HEK293 (cell line): ENCODE measurements around the gene TOP3B.

ENCODE experiments used
- CTCF ChIA-PET: fragments of 350-600 bp; formaldehyde crosslinking; extraction: SDS; loops from one replicate; lab custom pipeline; 2021; ENCODE audit warnings: antibody characterized with exemption; lab: Yijun Ruan, JAX
- POLR2A ChIA-PET: fragments of 300-600 bp; formaldehyde crosslinking; extraction: SDS; loops from one replicate; lab custom pipeline; 2020; ENCODE audit warnings: antibody characterized with exemption, inconsistent platforms; lab: Yijun Ruan, JAX
- H3K27ac ChIP-seq: fragments of 200-500 bp; sonication (Bioruptor generic); 2 replicates; pipeline ENCODE4 v1.5.1; 2014; ENCODE audit warnings: low read depth, low read length, control low read depth, inconsistent platforms; ENCODE audit errors: extremely low read depth
- H3K36me3 ChIP-seq, 2 experiments: fragments of 200-500 bp in 1 of 2; sonication (Bioruptor generic) in 1 of 2; 1 replicate in 1 of 2; 2 replicates in 1 of 2; pipeline ENCODE4 v1.5.1; 2014 to 2017; ENCODE audit warnings: inconsistent platforms in 2 of 2, low read length in 2 of 2; ENCODE audit not compliant: control insufficient read depth in 2 of 2, insufficient read depth in 1 of 2
- H3K4me1 ChIP-seq: fragments of 200-500 bp; sonication (Bioruptor generic); 2 replicates; pipeline ENCODE4 v1.5.1; 2014; ENCODE audit warnings: mild to moderate bottlenecking, low read length, inconsistent platforms; ENCODE audit not compliant: control insufficient read depth, insufficient read depth
- H3K4me3 ChIP-seq: 2 replicates; pipeline ENCODE4 v1.5.1; 2011; ENCODE audit warnings: low read depth, mild to moderate bottlenecking, control low read depth, low read length, moderate library complexity
- H3K9me3 ChIP-seq: fragments of 200-500 bp; sonication (Bioruptor generic); 2 replicates; pipeline ENCODE4 v1.5.1; 2014; ENCODE audit warnings: low read depth, low read length, inconsistent platforms; ENCODE audit not compliant: control insufficient read depth, insufficient read depth
- EGR2 ChIP-seq: fragments of 450-650 bp; formaldehyde crosslinking; IDR thresholded peaks from 2 replicates; pipeline ENCODE4 v1.5.1; 2016; ENCODE audit warnings: low read depth, missing biosample characterization, missing genetic modification characterization
- HOXC10 ChIP-seq: sonication (generic); formaldehyde crosslinking; IDR thresholded peaks from 2 replicates; pipeline ENCODE4 v1.8.1; 2023; ENCODE audit warnings: mild to moderate bottlenecking, missing genetic modification reagents
- HOXD13 ChIP-seq: sonication (generic); formaldehyde crosslinking; IDR thresholded peaks from 2 replicates; pipeline ENCODE4 v1.8.0; 2022; ENCODE audit warnings: missing genetic modification reagents, borderline replicate concordance
- SALL2 ChIP-seq: fragments of 450-650 bp; formaldehyde crosslinking; IDR thresholded peaks from 2 replicates; pipeline ENCODE4 v1.5.0; 2017; ENCODE audit warnings: missing biosample characterization, mild to moderate bottlenecking, missing genetic modification characterization, borderline replicate concordance
- SP3 ChIP-seq: fragments of 450-650 bp; formaldehyde crosslinking; IDR thresholded peaks from 2 replicates; pipeline ENCODE4 v1.5.1; 2016; ENCODE audit warnings: missing biosample characterization, missing genetic modification characterization
- ZBTB48 ChIP-seq: fragments of 450-650 bp; formaldehyde crosslinking; IDR thresholded peaks from 2 replicates; pipeline ENCODE4 v1.5.1; 2016; ENCODE audit warnings: missing biosample characterization, missing genetic modification characterization
- ZBTB6 ChIP-seq: fragments of 450-650 bp; formaldehyde crosslinking; IDR thresholded peaks from 2 replicates; pipeline ENCODE4 v1.5.1; 2017; ENCODE audit warnings: missing biosample characterization, missing genetic modification characterization
- ZNF112 ChIP-seq: fragments of 450-650 bp; formaldehyde crosslinking; IDR thresholded peaks from 2 replicates; pipeline ENCODE4 v1.5.0; 2017; ENCODE audit warnings: missing biosample characterization, missing genetic modification characterization
- ZNF121 ChIP-seq: fragments of 450-650 bp; formaldehyde crosslinking; IDR thresholded peaks from 2 replicates; pipeline ENCODE4 v1.5.1; 2016; ENCODE audit warnings: missing biosample characterization, missing genetic modification characterization
- ZNF174 ChIP-seq: fragments of 450-650 bp; formaldehyde crosslinking; IDR thresholded peaks from 2 replicates; pipeline ENCODE4 v1.5.0; 2017; ENCODE audit warnings: missing biosample characterization, mild to moderate bottlenecking, missing genetic modification characterization
- ZNF274 ChIP-seq, 2 experiments: fragments of 200-500 bp in 1 of 2; fragments of 450-650 bp in 1 of 2; sonication (Bioruptor generic) in 1 of 2; formaldehyde crosslinking in 1 of 2; IDR thresholded peaks; 2 replicates each; pipeline versions ENCODE4 v1.5.1 to v1.6.1; 2014 to 2016; ENCODE audit warnings: borderline replicate concordance in 1 of 2, inconsistent platforms in 1 of 2, low read length in 1 of 2, missing biosample characterization in 1 of 2, missing genetic modification characterization in 1 of 2
- ZNF280C ChIP-seq: fragments of 450-650 bp; formaldehyde crosslinking; IDR thresholded peaks from 2 replicates; pipeline ENCODE4 v1.5.1; 2016; ENCODE audit warnings: missing biosample characterization, missing genetic modification characterization
- ZNF341 ChIP-seq: fragments of 450-650 bp; formaldehyde crosslinking; IDR thresholded peaks from 2 replicates; pipeline ENCODE4; 2016; ENCODE audit warnings: low read depth, missing biosample characterization, missing genetic modification characterization
- ZNF37A ChIP-seq: fragments of 450-650 bp; IDR thresholded peaks from 2 replicates; pipeline ENCODE4 v1.5.1; 2018; ENCODE audit warnings: missing biosample characterization, missing genetic modification characterization
- ZNF433 ChIP-seq: fragments of 450-650 bp; formaldehyde crosslinking; IDR thresholded peaks from 2 replicates; pipeline ENCODE4 v1.5.1; 2016; ENCODE audit warnings: missing biosample characterization, missing genetic modification characterization, low read depth
- ZNF600 ChIP-seq: fragments of 450-650 bp; formaldehyde crosslinking; IDR thresholded peaks from 2 replicates; pipeline ENCODE4 v1.5.1; 2016; ENCODE audit warnings: missing biosample characterization, missing genetic modification characterization
- ZNF621 ChIP-seq: fragments of 450-650 bp; formaldehyde crosslinking; IDR thresholded peaks from 2 replicates; pipeline ENCODE4 v1.5.1; 2017; ENCODE audit warnings: missing biosample characterization, missing genetic modification characterization
- ZNF701 ChIP-seq: fragments of 450-650 bp; formaldehyde crosslinking; IDR thresholded peaks from 2 replicates; pipeline ENCODE4 v1.5.1; 2016; ENCODE audit warnings: missing biosample characterization, missing genetic modification characterization
- ZNF785 ChIP-seq: fragments of 450-650 bp; formaldehyde crosslinking; IDR thresholded peaks from 2 replicates; pipeline ENCODE4 v1.5.1; 2016; ENCODE audit warnings: missing biosample characterization, missing genetic modification characterization
- TF ChIP-seq, protein P1 (sequence below): fragments of 450-650 bp; formaldehyde crosslinking; IDR thresholded peaks from 2 replicates; pipeline ENCODE4 v1.5.1; 2016; ENCODE audit warnings: missing biosample characterization, missing genetic modification characterization, borderline replicate concordance

The TOP3B gene

GRCh38 chr22:21992593-21993237 lies 10.1 kb upstream of the TOP3B start:
- no peaks in the 10 kb centered on the region for H3K36me3 ChIP-seq
- ChIA-PET CTCF (interaction anchor here (0.6 to 1.0 kb wide), 4 partner anchors 9 to 1869 kb away, joined by 3 to 5 read pairs (median 4); no protein-coding TSS in a partner anchor), POLR2A (no interaction called here)

GRCh38 chr22:21991774-21992173 lies 9.2 kb upstream of the TOP3B start:
- TF ChIP-seq, protein P1, sequence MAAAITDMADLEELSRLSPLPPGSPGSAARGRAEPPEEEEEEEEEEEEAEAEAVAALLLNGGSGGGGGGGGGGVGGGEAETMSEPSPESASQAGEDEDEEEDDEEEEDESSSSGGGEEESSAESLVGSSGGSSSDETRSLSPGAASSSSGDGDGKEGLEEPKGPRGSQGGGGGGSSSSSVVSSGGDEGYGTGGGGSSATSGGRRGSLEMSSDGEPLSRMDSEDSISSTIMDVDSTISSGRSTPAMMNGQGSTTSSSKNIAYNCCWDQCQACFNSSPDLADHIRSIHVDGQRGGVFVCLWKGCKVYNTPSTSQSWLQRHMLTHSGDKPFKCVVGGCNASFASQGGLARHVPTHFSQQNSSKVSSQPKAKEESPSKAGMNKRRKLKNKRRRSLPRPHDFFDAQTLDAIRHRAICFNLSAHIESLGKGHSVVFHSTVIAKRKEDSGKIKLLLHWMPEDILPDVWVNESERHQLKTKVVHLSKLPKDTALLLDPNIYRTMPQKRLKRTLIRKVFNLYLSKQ, result no peak
- no peak for TF ChIP-seq ZNF274 (IDR thresholded peaks at IDR 0.05; ENCODE audit: low read length)
- no peak for TF ChIP-seq ZNF274 (tag by site-specific recombination; IDR thresholded peaks at IDR 0.05; ENCODE audit: borderline replicate concordance)
- TF ChIP-seq ZBTB6 (tag by site-specific recombination), result no peak
- no peak for TF ChIP-seq ZNF433 (tag by site-specific recombination)
- no peak for TF ChIP-seq ZNF341
- no peak for TF ChIP-seq EGR2 (tag by site-specific recombination)
- TF ChIP-seq ZNF37A, result no peak
- TF ChIP-seq ZNF600, result no peak
- TF ChIP-seq ZNF621 (tag by site-specific recombination), result no peak
- no peak for TF ChIP-seq ZBTB48 (tag by site-specific recombination)
- TF ChIP-seq ZNF121 (tag by site-specific recombination), result no peak
- TF ChIP-seq ZNF112 (tag by site-specific recombination), result no peak
- Histone ChIP-seq H3K4me1 (no peaks in the 10 kb centered on the region), H3K27ac (no peak overlapping the region), H3K4me3 (no peak overlapping the region), H3K9me3 (no peaks in the 10 kb centered on the region), H3K36me3 (no peaks in the 10 kb centered on the region)
- ChIA-PET CTCF (interaction anchor here (0.6 to 0.7 kb wide), 4 partner anchors 20 to 352 kb away, joined by 3 read pairs; no protein-coding TSS in a partner anchor), POLR2A (no interaction called here)

More at GRCh38 chr22:21992593-21993237, 10.1 kb upstream of the TOP3B start:
- no peak overlapping the region for H3K4me3 ChIP-seq
- H3K9me3 ChIP-seq, result no peaks in the 10 kb centered on the region
- TF ChIP-seq HOXC10 (CRISPR knock-in tag) (no peak), SALL2 (tag by site-specific recombination) (no peak), SP3 (tag by site-specific recombination) (no peak), ZNF280C (no peak), HOXD13 (CRISPR knock-in tag) (no peak), ZNF341 (no peak), ZNF785 (tag by site-specific recombination) (no peak), ZNF174 (tag by site-specific recombination) (no peak), ZNF701 (tag by site-specific recombination) (no peak)
- TF ChIP-seq, protein P1, result no peak
- H3K27ac ChIP-seq, result no peak overlapping the region
- no peaks in the 10 kb centered on the region for H3K4me1 ChIP-seq
